ENCODE data around the gene TPCN2.
"Not testable (repeated sequence)": the region's sequence is repeated elsewhere in the genome, so short reads cannot be mapped to it uniquely, and the experiment has no call there.

Gene TPCN2

DNA sequence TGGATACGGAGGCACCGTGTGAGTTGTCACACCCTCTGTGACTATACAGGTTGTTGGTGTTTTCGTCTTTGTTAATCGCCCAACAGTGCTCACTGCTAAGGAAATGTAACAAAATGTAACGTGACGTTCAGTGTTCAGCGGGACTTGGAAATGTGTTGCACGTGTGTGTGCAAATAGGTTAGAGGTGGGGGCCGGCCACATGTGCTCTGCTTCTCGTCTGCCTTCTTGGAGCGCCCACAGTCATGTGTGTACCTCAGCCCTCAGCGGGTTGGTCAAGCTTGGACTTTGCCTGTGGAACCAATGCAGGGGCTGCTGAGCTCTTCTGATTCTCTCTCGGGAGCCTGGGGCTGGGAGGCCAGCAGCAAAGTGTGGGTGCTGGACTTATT is 99.6 kb downstream of the TPCN2 start:
- no peak overlapping the region for H3K27ac ChIP-seq (ENCODE audit: low read length)
- no peak overlapping the region for H3K9ac ChIP-seq (ENCODE audit: low read length)
- H3K36me3 ChIP-seq (ENCODE audit: control insufficient read depth, low read depth, low read length) = no peaks in the 10 kb centered on the region
- no peaks in the 10 kb centered on the region for H3K9me3 ChIP-seq (ENCODE audit: control insufficient read depth, low read depth, low read length)
- H3K27me3 ChIP-seq (ENCODE audit: control insufficient read depth, insufficient read depth, low read length) = no peaks in the 10 kb centered on the region
- no peak overlapping the region for H3K4me3 ChIP-seq (ENCODE audit: low read length)
- peaks cover 19% of the 10 kb centered on the region for H3K4me1 ChIP-seq (ENCODE audit: control insufficient read depth, low read depth, low read length)

DNA sequence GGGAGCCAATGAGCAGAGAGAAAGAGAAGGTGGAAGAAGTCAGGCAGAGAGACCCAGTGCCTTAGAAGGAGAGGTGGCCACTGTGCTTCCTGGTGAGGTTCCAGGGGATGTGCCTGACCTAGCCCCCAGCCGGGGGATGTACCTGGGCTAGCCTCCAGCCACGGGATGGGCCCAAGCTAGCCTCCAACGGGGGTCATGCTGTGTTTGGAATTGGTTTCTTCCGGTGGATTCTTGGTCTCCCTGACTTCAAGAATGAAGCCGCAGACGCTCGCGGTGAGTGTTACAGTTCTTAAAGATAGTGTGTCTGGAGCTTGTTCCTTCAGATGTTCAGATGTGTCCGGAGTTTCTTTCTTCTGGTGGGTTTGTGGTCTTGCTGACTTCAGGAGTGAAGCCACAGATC is 100.1 kb downstream of the TPCN2 start:
- Histone ChIP-seq H3K27me3 (ENCODE audit: control insufficient read depth, insufficient read depth, low read length) (no peaks in the 10 kb centered on the region), H3K4me3 (ENCODE audit: low read length) (no peak overlapping the region), H3K9ac (ENCODE audit: low read length) (no peak overlapping the region), H3K27ac (ENCODE audit: low read length) (no peak overlapping the region), H3K9me3 (ENCODE audit: control insufficient read depth, low read depth, low read length) (no peaks in the 10 kb centered on the region), H3K4me1 (ENCODE audit: control insufficient read depth, low read depth, low read length) (peaks cover 19% of the 10 kb centered on the region), H3K36me3 (ENCODE audit: control insufficient read depth, low read depth, low read length) (no peaks in the 10 kb centered on the region)

DNA sequence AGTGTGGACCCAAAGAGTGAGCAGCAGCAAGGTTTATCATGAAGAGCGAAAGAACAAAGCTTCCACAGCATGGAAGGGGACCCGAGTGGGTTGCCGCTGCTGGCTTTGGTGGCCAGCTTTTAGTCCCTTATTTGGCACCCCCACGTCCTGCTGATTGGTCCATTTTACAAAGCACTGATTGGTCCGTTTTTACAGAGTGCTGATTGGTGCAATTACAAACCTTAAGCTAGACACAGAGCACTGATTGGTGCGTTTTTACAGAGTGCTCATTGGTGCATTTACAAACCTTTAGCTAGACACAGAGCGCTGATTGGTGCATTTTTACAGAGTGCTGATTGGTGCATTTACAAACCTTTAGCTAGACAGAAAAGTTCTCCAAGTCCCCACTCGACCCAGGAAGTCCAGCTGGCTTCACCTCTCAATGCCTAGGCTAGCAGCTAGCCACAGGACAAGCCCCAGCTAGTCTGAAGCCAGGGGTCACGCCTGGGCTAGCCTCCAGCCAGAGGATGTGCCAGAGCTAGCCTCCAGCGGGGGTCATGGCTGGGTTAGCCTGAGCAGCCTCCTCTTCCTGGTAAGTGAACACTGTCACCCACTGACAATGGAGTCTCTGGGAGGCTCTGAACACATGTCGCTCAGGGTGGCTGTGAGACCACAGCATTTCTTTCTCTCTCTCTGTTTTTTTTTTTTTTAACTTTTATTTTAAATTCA is 100.8 kb downstream of the TPCN2 start:
- not testable (repeated sequence) for H3K9ac ChIP-seq (ENCODE audit: low read length); H3K9me3 ChIP-seq (ENCODE audit: control insufficient read depth, low read depth, low read length); H3K27me3 ChIP-seq (ENCODE audit: control insufficient read depth, insufficient read depth, low read length); H3K4me3 ChIP-seq (ENCODE audit: low read length); H3K27ac ChIP-seq (ENCODE audit: low read length); H3K36me3 ChIP-seq (ENCODE audit: control insufficient read depth, low read depth, low read length)
- peaks cover 19% of the 10 kb centered on the region for H3K4me1 ChIP-seq (ENCODE audit: control insufficient read depth, low read depth, low read length)

DNA sequence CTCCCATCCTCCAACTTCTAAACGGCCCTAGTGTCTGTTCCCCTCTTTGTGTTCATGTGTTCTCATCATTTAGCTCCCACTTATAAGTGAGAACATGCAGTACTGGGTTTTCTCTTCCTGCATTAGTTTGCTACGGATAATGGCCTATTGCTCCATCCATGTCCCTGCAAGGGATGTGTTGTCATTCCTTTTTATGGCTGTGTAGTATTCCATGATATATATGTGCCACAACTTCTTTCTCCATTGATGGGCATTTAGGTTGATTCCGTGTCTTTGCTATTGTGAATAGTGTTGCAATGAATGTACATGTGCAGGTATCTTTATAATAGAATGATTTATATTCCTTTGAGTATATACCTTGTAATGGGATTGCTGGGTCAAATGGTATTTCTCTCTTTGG is 101.4 kb downstream of the TPCN2 start:
- no peak overlapping the region for H3K27ac ChIP-seq (ENCODE audit: low read length)
- H3K9ac ChIP-seq (ENCODE audit: low read length) = no peak overlapping the region
- peaks cover 19% of the 10 kb centered on the region for H3K4me1 ChIP-seq (ENCODE audit: control insufficient read depth, low read depth, low read length)
- H3K27me3 ChIP-seq (ENCODE audit: control insufficient read depth, insufficient read depth, low read length) = no peaks in the 10 kb centered on the region
- H3K36me3 ChIP-seq (ENCODE audit: control insufficient read depth, low read depth, low read length) = no peaks in the 10 kb centered on the region
- no peak overlapping the region for H3K4me3 ChIP-seq (ENCODE audit: low read length)
- H3K9me3 ChIP-seq (ENCODE audit: control insufficient read depth, low read depth, low read length) = no peaks in the 10 kb centered on the region

DNA sequence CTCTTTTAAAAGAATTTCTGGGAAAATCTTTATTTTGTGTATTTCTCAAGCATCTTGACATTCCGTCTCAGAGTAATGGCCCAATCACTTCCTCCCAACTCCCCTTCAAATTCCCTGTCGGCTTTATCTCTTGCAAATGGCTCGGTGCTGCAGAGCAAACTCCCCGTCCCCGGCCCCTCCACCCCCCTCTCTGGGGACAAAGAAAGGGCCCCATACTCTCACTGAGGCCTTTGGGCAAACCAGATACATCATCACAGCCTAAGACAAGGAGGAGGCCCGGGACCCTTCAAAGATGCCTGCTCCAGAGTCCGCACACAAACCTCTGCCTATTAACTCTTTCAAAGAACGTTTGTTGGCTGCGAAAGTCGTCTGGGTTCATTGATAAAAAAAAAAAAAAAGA is 103.1 kb downstream of the TPCN2 start:
- Histone ChIP-seq H3K36me3 (ENCODE audit: control insufficient read depth, low read depth, low read length) (no peaks in the 10 kb centered on the region), H3K9ac (ENCODE audit: low read length) (no peak overlapping the region), H3K9me3 (ENCODE audit: control insufficient read depth, low read depth, low read length) (no peaks in the 10 kb centered on the region), H3K4me1 (ENCODE audit: control insufficient read depth, low read depth, low read length) (peaks cover 19% of the 10 kb centered on the region), H3K27ac (ENCODE audit: low read length) (no peak overlapping the region), H3K27me3 (ENCODE audit: control insufficient read depth, insufficient read depth, low read length) (no peaks in the 10 kb centered on the region), H3K4me3 (ENCODE audit: low read length) (no peak overlapping the region)

DNA sequence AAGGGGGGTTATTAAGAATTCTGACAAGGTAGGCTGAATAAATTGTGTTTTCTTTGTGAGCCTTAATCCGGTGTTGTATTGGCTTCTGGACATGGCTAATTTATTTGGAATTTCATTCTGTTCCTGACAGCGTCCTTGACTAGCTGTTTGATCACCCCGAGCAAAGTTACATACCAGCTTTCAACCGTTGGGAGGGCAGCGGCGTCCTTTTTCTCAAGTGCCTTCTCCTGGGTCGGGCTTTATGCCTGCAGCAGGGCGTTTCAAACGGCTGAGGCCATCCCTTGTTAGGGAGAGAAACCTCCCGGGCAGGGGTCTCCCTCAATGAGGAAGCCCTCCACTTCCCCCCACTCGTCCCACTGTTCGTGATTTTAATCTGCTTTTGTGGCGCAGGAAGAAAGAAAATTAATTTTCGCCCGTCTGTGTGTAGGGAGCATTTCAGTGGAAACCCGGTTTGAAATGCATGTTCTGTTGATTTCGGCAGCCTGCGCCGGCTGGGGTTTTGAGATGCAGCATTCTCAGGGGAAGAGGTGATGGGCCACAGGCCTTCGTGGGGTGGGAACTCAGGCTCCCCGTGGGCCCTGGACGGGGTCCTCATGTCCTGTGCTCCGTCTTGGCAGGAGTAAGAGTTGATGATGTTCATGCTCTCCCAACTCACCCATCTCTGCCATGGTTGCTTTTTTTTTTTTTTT is 104.1 kb downstream of the TPCN2 start:
- Histone ChIP-seq H3K36me3 (ENCODE audit: control insufficient read depth, low read depth, low read length) (no peaks in the 10 kb centered on the region), H3K4me1 (ENCODE audit: control insufficient read depth, low read depth, low read length) (peaks cover 19% of the 10 kb centered on the region), H3K27ac (ENCODE audit: low read length) (no peak overlapping the region), H3K27me3 (ENCODE audit: control insufficient read depth, insufficient read depth, low read length) (no peaks in the 10 kb centered on the region), H3K9ac (ENCODE audit: low read length) (no peak overlapping the region), H3K4me3 (ENCODE audit: low read length) (no peak overlapping the region), H3K9me3 (ENCODE audit: control insufficient read depth, low read depth, low read length) (no peaks in the 10 kb centered on the region)

DNA sequence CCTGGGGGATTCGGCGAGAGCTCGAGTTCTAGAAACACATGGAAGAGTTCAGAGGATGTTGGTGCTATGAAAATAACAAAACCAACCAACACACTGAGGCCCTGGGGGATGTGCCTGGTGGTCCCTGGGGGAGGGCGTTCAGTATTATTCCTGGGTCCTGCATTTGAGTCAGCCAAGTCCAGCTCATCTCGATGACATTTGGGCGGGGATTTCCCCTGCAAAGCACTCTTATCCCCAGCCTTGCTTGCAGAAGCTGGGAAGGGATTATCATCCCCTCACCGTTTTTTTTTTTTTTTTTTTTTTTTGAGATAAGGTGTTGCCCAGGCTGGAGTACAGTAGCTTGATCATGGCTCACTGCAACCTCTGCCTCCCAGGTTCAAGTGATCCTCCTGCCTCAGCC is 104.9 kb downstream of the TPCN2 start:
- Histone ChIP-seq H3K36me3 (ENCODE audit: control insufficient read depth, low read depth, low read length) (no peaks in the 10 kb centered on the region), H3K9me3 (ENCODE audit: control insufficient read depth, low read depth, low read length) (no peaks in the 10 kb centered on the region), H3K4me1 (ENCODE audit: control insufficient read depth, low read depth, low read length) (peaks cover 19% of the 10 kb centered on the region), H3K27me3 (ENCODE audit: control insufficient read depth, insufficient read depth, low read length) (no peaks in the 10 kb centered on the region), H3K4me3 (ENCODE audit: low read length) (no peak overlapping the region), H3K9ac (ENCODE audit: low read length) (no peak overlapping the region), H3K27ac (ENCODE audit: low read length) (no peak overlapping the region)

DNA sequence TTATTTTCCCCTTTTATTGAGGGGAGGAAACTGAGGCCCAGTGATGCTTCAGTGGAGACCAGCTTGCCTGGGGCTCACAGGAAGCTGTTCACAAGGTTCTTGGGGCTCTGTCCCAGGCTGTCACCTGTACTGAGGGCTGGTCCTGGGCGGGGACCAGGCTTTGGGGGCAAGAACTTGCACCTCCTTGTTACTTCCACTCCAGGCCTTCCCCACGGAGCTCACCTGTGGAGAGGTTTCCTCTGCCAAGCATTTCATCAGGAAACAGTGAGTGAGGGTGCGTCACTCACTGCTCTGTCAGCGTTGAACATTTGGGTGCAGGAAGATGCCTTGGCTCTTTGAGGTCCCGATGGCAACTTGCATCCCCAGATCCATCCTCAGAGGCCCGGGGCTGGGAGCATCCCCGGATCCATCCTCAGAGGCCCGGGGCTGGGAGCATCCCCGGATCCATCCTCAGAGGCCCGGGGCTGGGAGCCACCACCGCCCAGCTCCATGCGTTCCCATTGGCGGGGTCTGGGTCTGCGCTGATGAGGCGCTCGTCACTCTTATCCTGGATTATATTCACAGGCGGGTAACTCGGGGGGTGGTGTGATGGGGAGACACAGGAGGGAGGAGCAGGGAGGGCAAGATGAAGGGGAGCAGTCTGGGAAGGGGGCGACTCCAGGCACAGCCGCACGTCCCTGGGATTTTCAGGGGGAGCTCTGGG is 105.6 kb downstream of the TPCN2 start:
- no peaks in the 10 kb centered on the region for H3K36me3 ChIP-seq (ENCODE audit: control insufficient read depth, low read depth, low read length)
- H3K9me3 ChIP-seq (ENCODE audit: control insufficient read depth, low read depth, low read length) = no peaks in the 10 kb centered on the region
- no peak overlapping the region for H3K9ac ChIP-seq (ENCODE audit: low read length)
- H3K4me3 ChIP-seq (ENCODE audit: low read length) = no peak overlapping the region
- H3K4me1 ChIP-seq (ENCODE audit: control insufficient read depth, low read depth, low read length) = peaks cover 19% of the 10 kb centered on the region
- H3K27me3 ChIP-seq (ENCODE audit: control insufficient read depth, insufficient read depth, low read length) = no peaks in the 10 kb centered on the region
- H3K27ac ChIP-seq (ENCODE audit: low read length) = no peak overlapping the region

DNA sequence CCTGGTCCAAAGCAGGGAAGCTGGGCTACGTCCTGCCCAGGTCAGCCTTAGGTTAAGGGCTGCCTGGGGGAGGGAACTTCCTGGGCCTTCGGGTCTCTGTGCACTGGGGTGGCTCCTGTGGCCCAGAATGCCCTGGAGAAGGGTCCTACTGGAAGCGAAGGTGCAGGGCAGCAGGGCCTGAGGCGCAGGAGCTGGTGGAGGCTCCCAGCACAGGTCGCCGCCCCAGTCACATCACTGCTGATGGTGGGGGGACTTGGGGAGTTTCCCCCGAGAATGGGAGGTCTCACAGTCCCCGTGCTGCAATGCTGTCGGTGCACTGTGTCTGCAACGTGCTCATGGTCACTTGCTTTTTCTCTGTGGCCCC is 106.2 kb downstream of the TPCN2 start:
- no peak overlapping the region for H3K9ac ChIP-seq (ENCODE audit: low read length)
- no peaks in the 10 kb centered on the region for H3K9me3 ChIP-seq (ENCODE audit: control insufficient read depth, low read depth, low read length)
- H3K27me3 ChIP-seq (ENCODE audit: control insufficient read depth, insufficient read depth, low read length) = no peaks in the 10 kb centered on the region
- no peak overlapping the region for H3K27ac ChIP-seq (ENCODE audit: low read length)
- no peak overlapping the region for H3K4me3 ChIP-seq (ENCODE audit: low read length)
- H3K4me1 ChIP-seq (ENCODE audit: control insufficient read depth, low read depth, low read length) = peaks cover 19% of the 10 kb centered on the region
- no peaks in the 10 kb centered on the region for H3K36me3 ChIP-seq (ENCODE audit: control insufficient read depth, low read depth, low read length)

DNA sequence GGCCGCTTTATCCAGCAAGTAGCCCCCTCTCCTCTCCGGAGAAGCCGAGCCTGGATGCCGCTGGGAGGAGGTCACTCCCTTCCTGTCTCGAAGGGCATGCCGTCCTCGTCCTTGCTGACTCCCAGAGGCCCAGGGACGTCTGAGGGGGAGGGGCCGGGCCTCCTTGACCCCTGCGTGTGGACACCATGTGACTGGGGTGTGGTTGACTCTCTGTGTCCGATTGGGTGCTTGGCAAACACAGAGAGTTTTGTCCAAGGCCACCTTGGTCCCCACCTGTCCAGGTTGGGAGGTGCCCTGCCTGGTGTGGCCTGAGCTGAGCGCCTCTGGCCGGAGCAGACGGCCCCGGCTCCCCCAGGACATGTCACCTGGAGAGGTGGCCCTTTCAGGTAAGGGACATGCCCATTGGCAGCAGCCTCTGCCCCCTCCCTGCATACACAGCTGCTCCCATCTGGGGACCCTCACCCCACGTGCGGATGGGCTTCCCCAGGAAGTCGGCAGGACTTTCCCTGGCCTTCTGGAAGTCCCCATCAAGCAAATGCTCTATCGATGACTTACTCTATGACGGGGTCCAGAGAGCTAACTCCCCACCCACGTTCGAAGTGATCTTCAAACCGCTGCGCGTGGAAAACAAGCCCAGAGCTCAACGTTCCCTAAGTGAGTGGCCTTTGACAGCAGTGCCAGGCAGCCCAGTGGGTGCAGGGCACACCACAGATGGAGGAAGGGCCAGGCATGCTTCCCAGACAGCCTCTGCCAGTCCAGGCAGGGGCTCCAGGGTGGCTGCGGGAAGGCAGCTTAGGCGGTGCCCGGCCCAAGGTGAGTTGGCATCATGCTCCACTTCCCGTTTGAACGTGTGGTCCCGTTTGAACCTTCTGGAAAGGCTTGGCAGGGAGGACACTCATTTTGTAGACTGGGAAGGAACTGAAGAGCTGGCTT is 106.8 kb downstream of the TPCN2 start, which contains the start of gene SMIM38:
TSS of gene SMIM38 (plus strand) at position 634 of the 933 bp plus-strand sequence. CDS start 1,912 bp downstream, outside the sequence.
- Histone ChIP-seq H3K9ac (ENCODE audit: low read length) (no peak within 1 kb of the TSS), H3K27me3 (ENCODE audit: control insufficient read depth, insufficient read depth, low read length) (no peaks in the 10 kb centered on the region), H3K9me3 (ENCODE audit: control insufficient read depth, low read depth, low read length) (no peaks in the 10 kb centered on the region), H3K4me1 (ENCODE audit: control insufficient read depth, low read depth, low read length) (peaks cover 19% of the 10 kb centered on the region), H3K27ac (ENCODE audit: low read length) (no peak within 1 kb of the TSS), H3K4me3 (ENCODE audit: low read length) (no peak within 1 kb of the TSS), H3K36me3 (ENCODE audit: control insufficient read depth, low read depth, low read length) (no peaks in the 10 kb centered on the region)

DNA sequence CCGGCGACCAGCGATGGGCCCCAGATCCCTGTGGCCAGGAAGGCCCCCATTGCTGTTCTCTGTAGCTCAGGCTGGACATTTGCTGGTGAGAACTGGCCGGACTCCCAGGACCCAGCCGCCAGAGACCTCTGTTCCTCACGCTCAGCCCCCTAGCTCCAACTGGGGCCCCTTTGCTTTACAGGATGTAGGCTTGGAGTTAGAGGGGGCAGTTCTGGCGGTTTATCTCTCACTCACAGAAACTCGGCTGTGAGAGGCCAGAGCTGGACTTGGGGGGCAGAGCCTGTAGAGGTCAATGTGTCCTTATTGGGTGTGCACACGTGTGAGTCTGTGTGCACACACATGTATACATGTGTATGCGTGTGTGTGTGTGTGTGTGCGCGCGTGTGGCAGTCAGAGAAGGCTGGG is 107.5 kb downstream of the TPCN2 start:
- no peaks in the 10 kb centered on the region for H3K36me3 ChIP-seq (ENCODE audit: control insufficient read depth, low read depth, low read length)
- H3K4me1 ChIP-seq (ENCODE audit: control insufficient read depth, low read depth, low read length) = peaks cover 19% of the 10 kb centered on the region
- H3K4me3 ChIP-seq (ENCODE audit: low read length) = no peak overlapping the region
- no peaks in the 10 kb centered on the region for H3K9me3 ChIP-seq (ENCODE audit: control insufficient read depth, low read depth, low read length)
- H3K27me3 ChIP-seq (ENCODE audit: control insufficient read depth, insufficient read depth, low read length) = no peaks in the 10 kb centered on the region
- no peak overlapping the region for H3K9ac ChIP-seq (ENCODE audit: low read length)
- no peak overlapping the region for H3K27ac ChIP-seq (ENCODE audit: low read length)
